Stimulated activated CD8-positive, alpha-beta memory T cell treated with anti-CD3 and anti-CD28 coated beads, Interleukin-4, amount 100 ng/mL, for 48 hours (primary cell): ENCODE data around the gene RFC3.
"Not testable (repeated sequence)": the region's sequence is repeated elsewhere in the genome, so short reads cannot be mapped to it uniquely, and the experiment has no call there.

Source experiments
- DNase-seq: peaks from one replicate; pipeline ENCODE4 v3.0.0-alpha.2; 2020

RFC3 gene

GRCh38 chr13:33812829-33813228 lies 5.1 kb upstream of the RFC3 start:
- DNase-seq, result not testable (repeated sequence)

GRCh38 chr13:33815011-33815550 lies 2.9 kb upstream of the RFC3 start:
- DNase-seq, result no peak

GRCh38 chr13:33816912-33817311 lies 1.0 kb upstream of the RFC3 start:
- no peak for DNase-seq

GRCh38 chr13:33817513-33817900 lies 442 bp upstream of the RFC3 start:
- DNase-seq, result no peak

- no peak for DNase-seq
Observed at GRCh38 chr13:33825083-33825482, 7.1 kb downstream of the RFC3 start.

GRCh38 chr13:33827139-33827538 lies 9.2 kb downstream of the RFC3 start:
- DNase-seq, result no peak

GRCh38 chr13:33828431-33829129 lies 10.6 kb downstream of the RFC3 start:
- no peak for DNase-seq

GRCh38 chr13:33832872-33833271 lies 14.9 kb downstream of the RFC3 start:
- DNase-seq, result no peak

- DNase-seq, result no peak
Observed at GRCh38 chr13:33838647-33839046, 20.7 kb downstream of the RFC3 start.

GRCh38 chr13:33840402-33840801 lies 22.5 kb downstream of the RFC3 start:
- no peak for DNase-seq

- no peak for DNase-seq
Observed at GRCh38 chr13:33842207-33842606, 24.3 kb downstream of the RFC3 start.

- DNase-seq, result no peak
Observed at GRCh38 chr13:33842986-33843385, 25.0 kb downstream of the RFC3 start.

- no peak for DNase-seq
Observed at GRCh38 chr13:33845572-33846302, 27.8 kb downstream of the RFC3 start.

GRCh38 chr13:33846303-33847062 lies 28.5 kb downstream of the RFC3 start:
- DNase-seq, result no peak

GRCh38 chr13:33849211-33849610 lies 31.3 kb downstream of the RFC3 start:
- DNase-seq, result no peak

- DNase-seq, result no peak
Observed at GRCh38 chr13:33855371-33855895, 37.5 kb downstream of the RFC3 start.

- DNase-seq, result no peak
Observed at GRCh38 chr13:33859691-33860303, 41.8 kb downstream of the RFC3 start.

- DNase-seq, result no peak
Observed at GRCh38 chr13:33860526-33860925, 42.6 kb downstream of the RFC3 start.

GRCh38 chr13:33862016-33862415 lies 44.1 kb downstream of the RFC3 start:
- no peak for DNase-seq

- DNase-seq, result no peak
Observed at GRCh38 chr13:33863188-33863789, 45.3 kb downstream of the RFC3 start.

GRCh38 chr13:33865945-33866344 lies 48.0 kb downstream of the RFC3 start:
- no peak for DNase-seq

GRCh38 chr13:33867472-33867871 lies 49.5 kb downstream of the RFC3 start:
- DNase-seq, result no peak
